Stimulated activated CD4-positive, alpha-beta T cell treated with anti-CD3 and anti-CD28 coated beads, Interleukin-4, amount 100 ng/mL, for 4 hours (primary cell): ENCODE data around the gene OR9A2.
"Not testable (repeated sequence)": the region's sequence is repeated elsewhere in the genome, so short reads cannot be mapped to it uniquely, and the experiment has no call there.

Source experiments
- DNase-seq, 2 experiments: peaks; one replicate each; pipeline ENCODE4 v3.0.0-alpha.2; 2020

Gene OR9A2

DNA sequence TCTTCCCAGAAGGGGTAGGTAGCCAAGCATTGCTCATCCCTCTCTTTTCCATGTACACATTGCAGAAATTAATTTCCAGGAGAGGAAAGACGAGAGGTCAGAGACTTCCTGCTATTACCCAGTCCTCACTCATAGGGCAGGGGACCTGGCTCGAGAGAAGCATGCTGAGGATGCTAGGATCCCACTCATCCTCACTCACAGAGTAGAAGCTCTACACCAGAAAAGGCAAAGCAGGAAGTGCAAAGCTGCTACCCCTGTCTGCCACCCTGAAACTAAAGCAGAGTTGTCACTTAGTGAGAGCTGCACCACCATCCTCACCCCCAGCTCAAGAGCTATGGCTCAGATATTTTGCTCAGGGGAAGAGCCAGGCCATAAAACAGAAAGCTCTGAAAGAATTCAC is 9.9 kb downstream of the OR9A2 start:
- DNase-seq, result no peak

DNA sequence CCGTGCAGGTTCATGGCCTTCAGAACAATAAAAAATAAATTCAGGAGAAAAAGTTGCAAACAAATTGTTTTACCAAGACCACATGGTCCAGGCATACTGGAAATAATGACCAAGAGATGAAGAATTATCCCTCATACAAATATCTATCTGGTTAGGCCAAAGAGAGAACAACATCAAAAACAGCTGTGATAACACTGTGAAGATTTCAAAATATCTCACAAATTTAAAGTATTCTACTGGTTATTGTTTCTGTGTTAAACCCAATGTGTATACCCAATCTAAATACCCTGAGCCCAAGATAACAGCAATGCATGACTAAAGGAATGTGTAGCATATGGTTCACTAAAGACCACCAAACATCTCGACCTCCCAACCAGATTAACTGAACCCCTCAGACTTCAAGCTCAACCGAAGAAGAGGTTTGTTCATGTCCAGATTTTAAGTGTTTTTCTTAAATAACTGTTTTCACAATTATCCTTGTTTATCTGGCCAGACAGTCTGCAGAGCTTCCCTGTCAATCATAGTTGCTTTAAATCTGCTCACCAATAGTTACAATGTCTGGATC is 10.9 kb downstream of the OR9A2 start:
- no peak for DNase-seq

DNA sequence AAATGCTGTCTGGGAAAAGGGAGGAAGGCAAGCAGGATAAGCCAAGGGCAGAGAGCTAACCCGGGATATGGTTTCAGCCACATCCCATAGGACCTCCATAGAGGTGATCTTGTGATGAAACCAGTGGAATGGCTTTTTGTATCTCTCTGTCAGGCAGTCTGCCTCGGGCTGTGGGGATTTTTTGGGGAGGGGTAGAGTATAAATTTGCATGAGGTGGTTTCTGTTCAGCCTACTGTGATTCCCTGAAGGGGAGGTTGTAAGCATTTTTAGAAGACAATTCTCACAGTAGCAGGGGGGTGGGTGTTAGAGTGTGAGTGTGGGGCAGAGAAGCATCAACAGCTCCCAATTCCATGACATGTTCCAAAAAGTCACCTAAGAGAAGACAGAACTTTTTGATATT is 11.8 kb downstream of the OR9A2 start:
- no peak for DNase-seq

DNA sequence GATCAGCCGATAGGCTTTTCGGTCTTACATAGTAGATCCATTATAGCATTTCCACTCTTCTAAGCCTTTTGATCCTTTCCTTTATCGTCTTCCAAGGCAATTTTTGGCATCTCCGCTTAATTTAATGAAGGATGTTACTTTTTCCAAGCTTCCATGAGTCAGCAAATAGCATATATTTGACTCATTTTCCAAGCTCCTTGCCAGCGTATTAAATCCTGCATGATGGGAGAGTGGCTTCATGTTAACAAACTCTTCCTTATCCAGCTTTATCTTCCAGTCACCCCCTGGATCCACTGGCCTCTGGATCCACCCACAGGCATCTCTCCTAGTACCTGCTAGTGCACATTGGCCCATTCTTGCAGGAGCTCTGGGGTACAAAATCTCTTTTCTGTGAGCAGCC is 13.0 kb downstream of the OR9A2 start:
- no peak for DNase-seq

DNA sequence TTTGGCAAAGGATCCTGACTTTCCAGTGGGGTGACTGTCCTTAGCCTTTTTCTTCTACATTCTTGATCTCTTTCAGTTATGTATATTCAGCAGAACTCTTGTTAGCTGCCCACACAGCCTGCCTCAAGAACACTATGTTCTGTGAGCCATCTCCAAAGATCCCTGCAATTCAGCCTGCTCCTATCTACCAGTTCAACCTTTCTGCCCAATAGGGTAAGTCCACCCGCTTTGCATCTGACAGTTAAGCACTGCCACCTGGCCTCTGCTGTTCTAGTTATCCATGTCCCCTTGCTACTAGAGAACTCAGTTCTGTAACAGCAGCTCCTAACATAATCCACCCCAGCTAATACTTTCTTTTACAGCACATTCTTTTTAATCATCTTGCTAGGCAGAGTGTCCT is 13.5 kb downstream of the OR9A2 start:
- no peak for DNase-seq

DNA sequence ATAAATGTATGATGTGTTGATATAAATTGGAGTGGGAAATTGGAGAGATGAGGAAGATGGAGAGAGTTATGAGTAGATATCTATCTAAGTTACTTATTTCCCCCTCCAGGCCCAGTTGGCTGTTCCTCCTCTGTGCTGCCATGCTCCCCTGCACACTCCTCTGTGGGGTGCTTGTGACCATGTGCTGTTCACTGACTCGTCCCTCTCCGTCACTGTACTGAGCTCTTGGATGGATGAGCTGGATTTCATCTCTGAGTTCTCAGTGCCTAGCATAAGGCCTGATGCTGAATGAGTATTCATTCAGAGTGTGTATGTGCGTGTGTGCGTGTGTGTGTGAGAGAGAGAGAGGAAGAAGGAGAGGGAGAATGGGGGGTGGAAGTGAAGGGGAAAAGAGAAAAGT is 14.5 kb downstream of the OR9A2 start:
- DNase-seq, result no peak

DNA sequence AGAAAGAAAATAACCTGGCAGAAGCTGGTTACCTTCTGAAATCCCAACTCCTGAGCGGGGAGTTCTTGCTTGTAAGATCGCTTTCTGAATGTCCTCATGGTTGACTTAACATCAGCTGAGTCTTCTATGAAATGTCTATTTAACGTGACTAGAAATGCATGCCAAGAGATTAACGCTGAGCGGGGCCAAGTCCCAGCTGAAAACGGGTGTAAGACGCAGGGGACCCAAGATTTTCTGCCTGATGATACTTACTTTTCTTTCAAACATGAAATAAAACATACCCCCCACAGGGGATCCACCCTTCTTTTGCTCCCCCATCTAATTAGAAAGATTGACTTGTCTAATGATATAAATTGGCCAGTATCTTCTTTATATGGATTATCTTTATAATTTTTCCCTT is 14.9 kb downstream of the OR9A2 start:
- DNase-seq, result no peak

DNA sequence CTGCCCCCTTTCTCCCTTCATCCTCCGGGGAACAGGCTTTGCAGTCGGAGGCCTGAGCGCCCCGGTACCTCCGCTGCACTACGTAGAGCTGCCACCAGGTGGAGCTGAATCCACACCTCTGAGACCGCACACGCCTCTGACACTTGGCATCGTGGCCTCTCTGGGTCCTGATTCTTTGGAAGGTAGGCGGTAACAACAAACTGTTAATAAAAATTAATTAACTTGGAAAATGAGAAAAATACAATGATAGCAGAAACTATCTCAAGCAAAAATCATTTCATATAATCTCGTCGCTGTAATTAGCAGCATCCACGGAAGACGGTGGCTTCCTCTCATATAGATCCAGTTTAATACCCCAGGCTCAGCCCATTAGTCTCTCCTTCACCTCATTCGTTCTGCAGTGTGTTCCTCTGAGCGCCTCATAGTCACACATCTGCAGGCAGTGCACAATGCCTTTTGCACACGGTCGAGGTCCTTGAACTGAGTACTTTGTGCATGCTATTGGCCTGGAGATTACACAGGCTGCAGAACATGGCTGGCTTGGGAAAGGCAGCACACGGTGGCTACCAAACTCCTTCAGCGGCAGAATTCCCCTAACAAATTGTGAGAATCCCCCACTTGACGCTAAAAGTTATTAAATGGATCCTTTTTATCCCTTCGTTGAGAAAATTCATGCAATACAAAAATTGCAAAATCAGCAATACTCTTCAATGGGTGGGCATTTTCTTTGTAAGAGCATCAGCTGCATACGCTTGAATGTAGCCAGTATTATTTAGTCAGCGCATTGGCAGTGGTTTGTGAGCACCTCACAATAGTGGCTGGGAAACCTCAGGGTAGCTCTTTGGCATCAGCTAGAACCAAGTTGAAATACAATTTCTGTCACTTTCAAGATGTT is 18.7 kb downstream of the OR9A2 start:
- DNase-seq, result peak; percentile 70 to 80

DNA sequence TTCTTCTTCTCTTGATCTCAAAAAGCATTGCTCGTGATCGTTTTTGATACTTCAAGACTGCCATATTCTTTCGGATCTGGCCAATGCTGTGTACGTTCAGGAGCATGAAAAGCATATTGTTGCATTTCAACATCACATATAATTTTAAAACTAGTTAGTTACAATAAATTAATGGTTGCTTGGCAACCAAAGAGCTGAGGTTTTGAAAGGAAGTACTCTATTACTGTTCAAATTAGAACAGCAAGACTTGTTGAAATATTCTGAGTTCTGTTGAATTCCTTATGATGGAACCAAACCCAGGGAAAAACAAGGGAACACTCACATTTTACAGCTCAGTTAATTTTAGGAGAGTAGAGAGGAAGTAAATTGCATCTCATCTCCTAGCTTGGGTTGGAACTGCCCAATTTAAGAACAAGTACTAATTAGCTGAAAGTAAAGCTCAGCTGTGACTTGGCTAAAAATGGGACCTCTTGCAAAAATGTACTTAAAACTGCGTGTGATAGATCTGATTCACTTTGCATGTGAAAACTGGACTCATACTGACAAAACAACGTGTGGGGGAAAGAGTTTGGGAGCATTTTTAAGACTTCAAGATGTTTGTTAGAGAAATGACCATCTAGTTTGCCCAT is 21.2 kb downstream of the OR9A2 start:
- no peak for DNase-seq

DNA sequence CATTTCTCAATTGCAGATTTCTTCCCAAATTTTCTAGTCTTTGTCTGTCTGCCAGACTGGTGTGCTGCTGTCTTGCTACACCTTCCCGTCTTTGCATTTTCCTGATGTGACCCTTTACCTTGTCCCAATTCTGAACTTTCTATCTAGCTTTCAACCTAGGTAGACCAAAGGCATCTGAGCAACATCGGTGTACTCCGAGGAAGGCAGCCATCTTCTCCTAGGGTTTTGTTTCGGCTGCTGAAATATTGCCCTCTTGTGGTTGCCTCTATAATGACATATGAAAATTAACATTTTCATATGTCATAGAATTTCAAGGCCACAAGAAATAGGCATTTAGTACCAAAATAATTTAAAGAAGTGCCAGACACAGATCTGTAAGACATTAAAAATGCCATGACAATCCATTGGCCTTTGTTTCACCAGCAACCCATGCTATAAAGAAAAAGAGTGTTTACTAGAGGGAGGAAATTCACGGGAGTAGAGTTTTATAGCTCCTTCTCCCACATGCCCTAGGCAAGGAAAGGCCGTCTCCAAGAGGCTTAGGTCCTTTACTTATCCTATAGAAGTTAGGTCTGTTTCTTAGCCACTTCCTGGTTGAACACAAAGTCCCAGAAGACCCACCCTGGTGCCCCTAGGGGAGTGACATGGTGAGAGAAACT is 23.4 kb downstream of the OR9A2 start:
- DNase-seq, result peak in 1 of 2 experiments; percentile 32

DNA sequence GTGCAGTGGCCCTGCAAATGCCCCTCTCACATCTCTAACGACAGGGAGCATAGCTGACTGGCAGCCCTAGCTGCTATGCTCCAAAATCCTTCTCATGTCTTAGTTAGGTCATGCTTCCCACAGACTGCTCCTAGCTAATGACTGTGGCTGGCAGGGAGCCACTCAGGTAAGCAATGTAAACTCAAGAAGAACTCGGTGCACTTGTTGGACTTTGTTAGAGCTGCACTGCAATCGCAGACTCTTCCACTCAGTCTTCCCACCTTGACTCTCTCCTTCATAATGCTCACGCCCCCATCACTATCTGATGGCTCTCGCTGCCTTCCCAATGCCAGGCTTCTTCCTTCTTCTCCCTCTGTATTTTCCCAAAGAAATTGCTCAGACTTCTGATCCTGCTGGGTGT is 24.0 kb downstream of the OR9A2 start:
- DNase-seq, result no peak

DNA sequence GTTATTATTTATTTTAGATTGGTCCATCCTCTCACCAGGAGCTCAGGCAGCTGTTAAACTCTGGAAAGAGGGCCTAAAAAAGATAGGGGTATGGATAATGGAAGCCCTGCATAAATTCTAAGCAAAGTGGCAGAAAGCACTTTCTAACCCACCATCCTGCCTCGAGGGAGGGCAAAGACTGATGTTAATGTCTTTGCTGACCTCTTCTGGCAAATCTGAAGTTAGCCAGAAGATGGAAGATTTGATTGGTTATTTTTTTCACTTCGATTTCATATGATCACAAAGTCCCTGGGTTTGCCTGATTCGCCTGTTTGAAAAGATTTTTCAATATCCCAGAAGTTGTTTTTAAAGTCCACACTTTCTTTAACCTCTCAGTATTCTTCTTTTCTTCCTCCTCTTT is 24.8 kb downstream of the OR9A2 start:
- DNase-seq, result no peak

DNA sequence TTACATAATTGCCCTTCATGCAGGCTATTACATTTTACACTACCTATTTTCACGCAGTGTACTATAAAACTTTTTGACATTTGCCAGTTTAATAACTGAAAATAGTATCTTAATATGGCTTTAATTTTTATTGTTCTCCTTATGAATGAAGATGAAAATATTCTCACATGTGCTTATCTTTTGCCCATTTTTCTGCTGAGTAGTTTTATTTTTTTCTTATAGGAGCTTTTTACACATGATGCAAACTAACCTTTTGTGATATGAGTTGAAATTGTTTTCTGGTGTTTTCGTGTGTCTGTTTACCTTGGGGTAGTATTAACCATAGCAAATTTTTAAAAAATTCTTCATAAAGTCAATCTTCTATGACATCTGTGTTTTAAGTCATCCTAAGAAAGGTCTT is 26.3 kb downstream of the OR9A2 start:
- no peak for DNase-seq

DNA sequence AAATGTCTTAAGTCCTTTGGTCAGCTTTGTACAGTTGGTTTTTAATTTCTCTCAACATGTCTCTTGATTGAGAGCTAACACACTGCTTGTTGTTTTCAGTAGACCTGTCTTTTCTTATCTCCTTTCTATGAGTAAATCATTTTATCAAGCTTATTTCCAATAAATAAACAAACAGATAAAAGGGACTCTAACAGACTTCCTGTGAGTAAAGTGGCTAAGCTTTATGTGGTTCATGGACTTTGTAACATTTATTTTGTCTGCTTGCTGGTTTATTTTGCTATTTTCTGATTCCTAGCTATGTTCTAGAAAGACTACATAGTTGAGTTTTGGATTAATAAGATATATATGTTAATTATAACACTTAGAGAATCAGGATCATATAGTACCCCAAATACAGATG is 27.1 kb downstream of the OR9A2 start:
- no peak for DNase-seq

DNA sequence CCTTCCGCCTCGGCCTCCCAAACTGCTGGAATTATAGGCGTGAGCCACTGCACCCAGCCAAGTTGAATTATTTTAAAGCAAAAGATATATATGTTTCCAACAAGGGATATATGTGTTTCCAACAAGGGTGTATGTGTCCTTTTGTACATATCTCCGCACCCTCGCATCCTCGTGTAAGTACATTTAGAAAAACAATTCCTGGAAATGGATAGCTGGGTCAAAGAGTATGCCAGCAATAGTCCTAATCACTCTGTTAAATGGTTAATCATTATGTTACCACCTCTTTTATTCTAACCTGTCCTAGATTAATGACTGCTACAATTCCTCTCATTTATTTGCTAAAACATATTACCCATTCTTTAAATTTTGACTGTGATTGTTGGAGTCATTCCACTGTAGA is 28.0 kb downstream of the OR9A2 start:
- DNase-seq, result no peak

DNA sequence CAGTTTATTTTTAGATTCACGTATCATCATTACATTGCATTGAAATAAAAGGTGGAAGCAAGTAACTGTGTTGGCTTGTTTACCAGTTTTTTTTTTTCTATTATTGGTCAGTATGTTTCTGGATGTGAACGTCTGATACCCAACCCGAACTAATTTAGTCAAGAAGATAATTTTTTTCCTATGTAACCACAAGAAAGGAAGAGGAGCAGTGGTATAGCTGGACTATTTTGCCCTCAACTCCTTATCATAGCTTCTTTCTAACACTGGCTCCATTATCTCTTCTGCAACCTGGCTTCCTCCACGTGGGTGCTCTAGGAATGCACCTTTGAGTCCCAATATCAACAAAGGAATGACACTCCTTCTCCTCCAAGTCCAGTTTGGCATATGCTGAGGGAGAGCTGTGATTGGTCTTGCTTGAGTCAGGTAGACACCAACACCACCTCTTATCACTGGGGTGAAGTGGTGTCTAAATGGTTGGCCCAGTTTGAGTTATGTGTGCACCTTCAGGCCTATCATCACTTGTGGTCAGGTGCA is 29.4 kb downstream of the OR9A2 start:
- no peak for DNase-seq

DNA sequence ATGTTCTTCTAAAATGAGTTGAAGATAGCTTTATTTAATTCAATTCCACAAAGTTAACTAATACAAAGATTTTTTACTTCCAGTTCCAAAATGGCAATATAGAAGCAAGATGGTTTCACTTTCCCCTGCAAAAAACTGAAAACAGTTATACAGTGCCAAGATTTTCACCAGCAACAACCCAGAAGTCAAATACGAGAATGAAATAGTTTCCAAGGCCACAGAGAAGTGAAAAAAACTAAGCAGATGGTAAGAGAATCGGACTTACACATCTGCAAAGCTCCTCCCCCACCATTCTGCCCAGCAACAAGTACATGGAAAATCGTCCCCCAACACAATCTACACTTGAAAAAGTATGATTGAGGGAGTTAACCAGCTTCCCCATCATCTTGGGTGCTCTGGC is 34.5 kb downstream of the OR9A2 start:
- DNase-seq, result no peak

DNA sequence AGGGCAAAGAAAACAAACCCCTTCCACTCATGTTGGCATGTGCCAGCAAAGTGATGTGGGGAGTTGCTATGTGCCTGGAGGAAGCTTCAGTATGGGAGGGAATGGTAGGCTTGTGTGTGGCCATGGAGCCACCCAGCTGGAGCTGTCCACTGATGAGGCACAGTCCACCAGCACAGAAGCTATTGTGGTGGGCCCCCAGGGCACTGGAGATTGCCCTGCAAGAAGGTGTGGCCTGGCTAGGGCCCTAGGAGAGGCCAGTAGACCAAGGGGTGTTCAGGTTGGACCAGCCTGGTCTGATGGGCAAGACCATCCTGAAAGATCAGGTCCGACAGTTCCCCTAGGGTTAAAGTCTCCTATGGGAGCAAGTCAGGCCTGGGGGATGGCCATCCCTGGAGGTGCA is 42.6 kb downstream of the OR9A2 start:
- DNase-seq, result no peak

DNA sequence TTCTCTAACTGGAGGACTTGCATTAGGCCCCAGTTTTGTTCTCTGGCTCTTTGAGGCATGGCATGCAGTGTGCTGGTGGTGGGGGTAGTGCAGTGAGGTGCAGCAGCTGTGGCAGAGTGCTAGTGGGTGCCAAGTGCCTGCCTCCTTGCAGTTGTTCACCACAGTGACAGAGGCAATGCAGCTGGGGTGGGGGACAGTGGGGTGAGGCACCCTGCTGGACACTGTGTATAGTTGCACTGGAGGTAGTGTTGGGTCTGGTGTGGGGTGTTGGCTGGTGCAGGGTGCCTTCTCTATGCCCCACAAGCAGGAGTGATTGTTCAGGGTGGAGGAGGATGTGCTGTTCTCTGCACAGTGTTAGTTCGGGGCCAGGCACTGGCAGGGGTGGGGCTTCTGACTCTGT is 43.1 kb downstream of the OR9A2 start:
- DNase-seq, result no peak

DNA sequence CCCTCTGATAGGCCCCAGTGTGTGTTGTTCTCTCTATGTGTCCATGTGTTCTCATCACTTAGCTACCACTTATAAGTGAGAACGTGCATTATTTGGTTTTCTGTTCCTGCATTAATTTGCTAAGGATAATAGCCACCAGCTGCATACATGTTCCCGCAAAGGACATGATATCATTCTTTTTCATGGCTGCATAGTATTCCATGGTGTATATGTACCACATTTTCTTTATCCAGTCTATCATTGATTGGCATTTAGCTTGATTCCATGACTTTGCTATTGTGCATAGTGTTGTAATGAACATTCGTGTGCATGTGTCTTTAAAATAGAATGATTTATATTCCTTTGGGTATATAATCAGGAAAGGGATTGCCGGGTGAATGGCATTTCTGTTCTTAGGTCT is 48.5 kb downstream of the OR9A2 start:
- not testable (repeated sequence) for DNase-seq
